Stimulated activated CD4-positive, alpha-beta T cell treated with anti-CD3 and anti-CD28 coated beads, Interleukin-15, amount 100 ng/mL, for 48 hours (primary cell): ENCODE measurements around the gene CEP104.

ENCODE experiments used
- DNase-seq, 2 donors: peaks; one replicate each; pipeline ENCODE4 v3.0.0-alpha.2; 2020; ENCODE audit warnings: low read depth in 2 of 2

Gene CEP104

DNA sequence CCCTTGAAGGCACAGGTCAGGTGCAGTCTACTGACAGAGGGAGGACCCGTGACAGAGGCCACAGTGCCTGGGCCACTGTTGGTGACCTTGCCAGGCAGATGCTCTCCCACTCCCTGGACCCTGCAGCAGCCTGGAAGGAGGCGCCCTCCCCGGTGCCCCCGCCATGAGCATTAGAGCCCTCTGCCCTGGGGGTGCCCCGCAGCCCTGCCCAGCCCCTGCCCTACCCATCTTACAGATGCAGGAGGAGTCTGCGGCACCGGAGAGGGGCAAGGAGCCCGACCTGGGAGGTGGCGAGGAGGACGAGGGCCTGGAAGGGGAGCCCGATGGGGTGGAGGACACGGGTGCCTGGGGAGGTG is 94.2 kb downstream of the CEP104 start:
- no peak for DNase-seq

DNA sequence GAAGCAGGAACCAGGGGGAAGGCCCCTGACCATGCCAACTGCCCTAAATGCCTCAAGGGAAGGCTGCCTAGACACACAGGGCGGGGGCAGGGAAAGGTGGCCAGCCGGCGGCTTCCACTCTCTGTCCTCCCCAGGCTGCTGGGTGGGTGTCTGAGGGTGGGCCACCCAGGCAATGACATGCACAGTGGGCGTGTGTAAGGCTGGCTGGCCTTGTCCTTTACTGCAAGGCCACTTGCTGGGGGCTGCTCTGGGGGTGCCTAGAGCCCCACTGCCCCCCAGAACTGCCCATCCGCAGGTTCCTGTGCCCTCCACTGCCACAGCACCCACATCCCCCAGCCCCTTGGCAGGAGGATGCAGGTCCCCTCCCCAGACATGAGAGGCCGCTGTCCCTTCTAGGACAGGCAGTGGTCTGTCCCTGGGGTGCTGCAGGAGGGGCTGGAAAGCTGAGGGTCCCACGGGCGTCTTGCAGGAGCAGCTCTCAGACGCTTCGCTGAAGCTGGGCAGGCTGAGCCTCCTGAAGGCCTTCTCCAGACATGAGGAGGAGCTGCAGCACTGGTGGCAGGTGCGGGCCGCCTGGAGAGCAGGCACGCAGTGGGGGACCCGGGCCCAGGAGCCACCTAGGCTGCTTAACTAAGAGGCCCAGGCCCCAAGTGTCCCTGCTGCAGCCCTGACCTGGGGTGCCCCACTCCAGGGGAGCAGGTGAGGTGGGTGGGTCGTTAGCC is 94.7 kb downstream of the CEP104 start:
- no peak for DNase-seq
